ENCODE results near the gene UBE2QL1.

Gene UBE2QL1

DNA sequence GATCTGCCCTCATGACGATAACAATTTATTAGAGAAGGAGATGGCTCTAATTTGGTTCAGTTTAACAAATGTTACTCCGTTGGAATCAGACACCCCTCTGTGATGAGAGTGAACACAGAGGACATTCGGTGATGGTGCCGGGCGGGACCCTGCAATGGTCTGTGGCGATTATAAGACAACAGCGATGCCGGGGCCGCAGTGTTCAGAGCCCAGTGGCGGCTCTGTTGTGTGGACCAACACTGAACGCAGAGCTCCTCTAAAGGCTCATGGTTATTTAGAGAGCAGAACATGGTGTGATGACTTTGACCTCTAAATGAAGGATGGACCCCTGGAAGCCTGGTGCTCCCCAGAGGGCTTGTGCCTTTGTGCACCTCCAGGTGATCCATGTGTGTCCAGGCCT is 21.2 kb downstream of the UBE2QL1 start:
- no peaks in the 10 kb centered on the region for H3K4me1 ChIP-seq (ENCODE audit: control insufficient read depth, insufficient read depth, low read length)
- DNase-seq (ENCODE audit: low read depth): no peak
- no peak overlapping the region for H3K4me3 ChIP-seq (ENCODE audit: low read length)
- H3K36me3 ChIP-seq (ENCODE audit: control insufficient read depth, insufficient read depth, low read length, severe bottlenecking): no peaks in the 10 kb centered on the region
- peaks cover 33% of the 10 kb centered on the region for H3K27me3 ChIP-seq (replicated peaks; ENCODE audit: control insufficient read depth, insufficient read depth, low read length)
- H3K9me3 ChIP-seq (ENCODE audit: control insufficient read depth, low read length): peaks cover 4% of the 10 kb centered on the region
- H3K9ac ChIP-seq (ENCODE audit: low read length): no peak overlapping the region

DNA sequence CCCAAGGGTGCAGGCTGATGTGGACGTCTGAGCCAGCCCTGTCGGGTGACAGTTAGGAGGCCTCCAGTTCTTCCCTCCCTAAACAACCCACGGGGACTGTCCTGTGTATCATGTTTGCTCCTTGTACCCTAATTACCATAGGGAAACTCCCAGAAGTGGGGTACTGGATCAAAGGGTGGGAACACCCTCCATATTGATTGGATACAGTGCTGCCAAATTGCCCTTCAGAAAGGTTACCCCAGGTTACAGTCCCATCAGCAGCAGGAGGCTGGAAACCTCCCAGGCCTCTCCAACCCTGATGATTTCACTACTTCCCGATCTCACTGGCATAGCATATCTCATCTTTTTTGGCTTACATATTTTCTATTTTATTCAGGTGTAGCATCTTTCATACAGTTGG is 22.0 kb downstream of the UBE2QL1 start:
- Histone ChIP-seq H3K9ac (ENCODE audit: low read length) (no peak overlapping the region), H3K9me3 (ENCODE audit: control insufficient read depth, low read length) (peaks cover 4% of the 10 kb centered on the region), H3K36me3 (ENCODE audit: control insufficient read depth, insufficient read depth, low read length, severe bottlenecking) (no peaks in the 10 kb centered on the region), H3K4me1 (ENCODE audit: control insufficient read depth, insufficient read depth, low read length) (no peaks in the 10 kb centered on the region), H3K27me3 (replicated peaks; ENCODE audit: control insufficient read depth, insufficient read depth, low read length) (peaks cover 32% of the 10 kb centered on the region), H3K4me3 (ENCODE audit: low read length) (no peak overlapping the region)
- DNase-seq (ENCODE audit: low read depth): no peak

- Histone ChIP-seq H3K4me1 (ENCODE audit: control insufficient read depth, insufficient read depth, low read length) (no peaks in the 10 kb centered on the region), H3K4me3 (ENCODE audit: low read length) (no peak overlapping the region), H3K27me3 (replicated peaks; ENCODE audit: control insufficient read depth, insufficient read depth, low read length) (peaks cover 30% of the 10 kb centered on the region), H3K9me3 (ENCODE audit: control insufficient read depth, low read length) (peaks cover 4% of the 10 kb centered on the region), H3K36me3 (ENCODE audit: control insufficient read depth, insufficient read depth, low read length, severe bottlenecking) (no peaks in the 10 kb centered on the region), H3K9ac (ENCODE audit: low read length) (no peak overlapping the region)
- DNase-seq (ENCODE audit: low read depth): no peak
Measured at GRCh38 chr5:6471252-6471651, 22.6 kb downstream of the UBE2QL1 start.

GRCh38 chr5:6472792-6473191 is 24.1 kb downstream of the UBE2QL1 start:
- peaks cover 4% of the 10 kb centered on the region for H3K9me3 ChIP-seq (ENCODE audit: control insufficient read depth, low read length)
- H3K9ac ChIP-seq (ENCODE audit: low read length): no peak overlapping the region
- H3K27me3 ChIP-seq (replicated peaks; ENCODE audit: control insufficient read depth, insufficient read depth, low read length): peaks cover 17% of the 10 kb centered on the region
- no peaks in the 10 kb centered on the region for H3K36me3 ChIP-seq (ENCODE audit: control insufficient read depth, insufficient read depth, low read length, severe bottlenecking)
- H3K4me1 ChIP-seq (ENCODE audit: control insufficient read depth, insufficient read depth, low read length): no peaks in the 10 kb centered on the region
- no peak overlapping the region for H3K4me3 ChIP-seq (ENCODE audit: low read length)
- DNase-seq (ENCODE audit: low read depth): no peak

- no peak for DNase-seq (ENCODE audit: low read depth)
- Histone ChIP-seq H3K4me1 (ENCODE audit: control insufficient read depth, insufficient read depth, low read length) (no peaks in the 10 kb centered on the region), H3K27me3 (replicated peaks; ENCODE audit: control insufficient read depth, insufficient read depth, low read length) (peaks cover 13% of the 10 kb centered on the region), H3K4me3 (ENCODE audit: low read length) (no peak overlapping the region), H3K36me3 (ENCODE audit: control insufficient read depth, insufficient read depth, low read length, severe bottlenecking) (no peaks in the 10 kb centered on the region), H3K9ac (ENCODE audit: low read length) (no peak overlapping the region), H3K9me3 (ENCODE audit: control insufficient read depth, low read length) (peaks cover 4% of the 10 kb centered on the region)
Measured at GRCh38 chr5:6473284-6473683, 24.6 kb downstream of the UBE2QL1 start.

DNA sequence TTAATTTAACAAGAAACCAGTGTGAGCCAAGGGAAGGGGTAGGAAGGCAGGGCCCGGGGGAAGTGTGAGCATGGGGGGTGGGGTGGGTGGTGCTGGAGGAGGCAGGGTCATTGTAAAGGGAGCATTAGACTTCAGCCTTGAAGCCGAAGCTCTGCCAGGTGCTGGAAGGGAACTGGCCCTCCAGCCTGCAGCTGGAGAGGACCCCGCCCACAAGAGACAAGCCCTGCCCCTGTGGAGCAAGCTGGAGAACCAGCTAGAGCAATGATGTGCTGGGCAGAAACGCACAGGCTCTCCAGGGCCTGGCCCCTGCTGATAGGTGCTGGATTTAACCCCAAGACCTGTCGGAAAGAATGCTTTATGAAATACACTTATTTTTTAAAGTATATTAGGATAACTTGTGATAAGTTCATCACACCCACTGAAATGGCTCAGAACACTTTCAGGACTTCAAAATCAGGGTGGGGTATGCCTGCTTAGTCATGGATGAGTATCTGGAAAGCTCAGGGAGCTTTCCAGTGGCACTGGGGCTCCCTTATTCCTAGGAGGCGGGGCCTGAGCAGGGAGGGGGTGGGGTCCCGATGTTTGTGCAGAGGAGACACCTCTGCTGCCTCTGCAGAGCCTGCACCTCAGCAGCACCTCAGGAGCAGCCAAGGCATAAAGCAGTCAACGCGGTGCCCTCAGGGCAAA is 27.1 kb downstream of the UBE2QL1 start:
- no peaks in the 10 kb centered on the region for H3K36me3 ChIP-seq (ENCODE audit: control insufficient read depth, insufficient read depth, low read length, severe bottlenecking)

DNA sequence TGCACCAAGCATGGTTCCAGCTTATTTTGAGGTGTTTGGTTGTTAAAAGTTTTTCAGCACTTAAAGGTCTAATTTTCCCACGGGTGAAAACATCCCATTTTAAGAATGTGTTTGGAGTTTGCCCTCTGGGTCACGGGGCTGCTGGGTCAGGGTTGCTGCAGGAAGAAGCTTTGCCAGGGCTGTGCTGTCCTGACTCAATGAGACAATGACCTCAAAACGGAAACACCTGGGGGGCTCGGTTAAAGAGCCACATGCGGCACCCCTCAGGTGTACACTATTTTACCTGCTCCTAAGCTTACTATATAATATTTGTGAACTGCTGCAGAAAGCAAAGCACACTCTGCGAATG is 27.6 kb downstream of the UBE2QL1 start:
- no peaks in the 10 kb centered on the region for H3K4me1 ChIP-seq (ENCODE audit: control insufficient read depth, insufficient read depth, low read length)
- DNase-seq (ENCODE audit: low read depth): no peak

More for the DNA sequence above, 27.1 kb downstream of the UBE2QL1 start:
- peaks cover 5% of the 10 kb centered on the region for H3K27me3 ChIP-seq (replicated peaks; ENCODE audit: control insufficient read depth, insufficient read depth, low read length)
- no peak overlapping the region for H3K4me3 ChIP-seq (ENCODE audit: low read length)
- no peaks in the 10 kb centered on the region for H3K4me1 ChIP-seq (ENCODE audit: control insufficient read depth, insufficient read depth, low read length)
- DNase-seq (ENCODE audit: low read depth): no peak
- H3K9me3 ChIP-seq (ENCODE audit: control insufficient read depth, low read length): peaks cover 4% of the 10 kb centered on the region
- H3K9ac ChIP-seq (ENCODE audit: low read length): no peak overlapping the region

GRCh38 chr5:6478793-6479192 is 30.1 kb downstream of the UBE2QL1 start:
- no peaks in the 10 kb centered on the region for H3K9me3 ChIP-seq (ENCODE audit: control insufficient read depth, low read length)
- no peaks in the 10 kb centered on the region for H3K36me3 ChIP-seq (ENCODE audit: control insufficient read depth, insufficient read depth, low read length, severe bottlenecking)
- H3K4me3 ChIP-seq (ENCODE audit: low read length): no peak overlapping the region
- H3K27me3 ChIP-seq (replicated peaks; ENCODE audit: control insufficient read depth, insufficient read depth, low read length): peaks cover 7% of the 10 kb centered on the region
- no peaks in the 10 kb centered on the region for H3K4me1 ChIP-seq (ENCODE audit: control insufficient read depth, insufficient read depth, low read length)
- no peak for DNase-seq (ENCODE audit: low read depth)
- no peak overlapping the region for H3K9ac ChIP-seq (ENCODE audit: low read length)

More for the DNA sequence above, 27.6 kb downstream of the UBE2QL1 start:
- peaks cover 3% of the 10 kb centered on the region for H3K9me3 ChIP-seq (ENCODE audit: control insufficient read depth, low read length)
- H3K36me3 ChIP-seq (ENCODE audit: control insufficient read depth, insufficient read depth, low read length, severe bottlenecking): no peaks in the 10 kb centered on the region
- peaks cover 5% of the 10 kb centered on the region for H3K27me3 ChIP-seq (replicated peaks; ENCODE audit: control insufficient read depth, insufficient read depth, low read length)
- no peak overlapping the region for H3K9ac ChIP-seq (ENCODE audit: low read length)
- no peak overlapping the region for H3K4me3 ChIP-seq (ENCODE audit: low read length)

- no peaks in the 10 kb centered on the region for H3K36me3 ChIP-seq (ENCODE audit: control insufficient read depth, insufficient read depth, low read length, severe bottlenecking)
- no peak for DNase-seq (ENCODE audit: low read depth)
- H3K4me3 ChIP-seq (ENCODE audit: low read length): no peak overlapping the region
- H3K4me1 ChIP-seq (ENCODE audit: control insufficient read depth, insufficient read depth, low read length): no peaks in the 10 kb centered on the region
- H3K27me3 ChIP-seq (replicated peaks; ENCODE audit: control insufficient read depth, insufficient read depth, low read length): peaks cover 15% of the 10 kb centered on the region
- no peak overlapping the region for H3K9ac ChIP-seq (ENCODE audit: low read length)
- H3K9me3 ChIP-seq (ENCODE audit: control insufficient read depth, low read length): no peaks in the 10 kb centered on the region
Measured at GRCh38 chr5:6480133-6481051, 31.7 kb downstream of the UBE2QL1 start.

- Histone ChIP-seq H3K36me3 (ENCODE audit: control insufficient read depth, insufficient read depth, low read length, severe bottlenecking) (no peaks in the 10 kb centered on the region), H3K4me1 (ENCODE audit: control insufficient read depth, insufficient read depth, low read length) (no peaks in the 10 kb centered on the region), H3K9me3 (ENCODE audit: control insufficient read depth, low read length) (no peaks in the 10 kb centered on the region), H3K27me3 (replicated peaks; ENCODE audit: control insufficient read depth, insufficient read depth, low read length) (peaks cover 21% of the 10 kb centered on the region), H3K9ac (ENCODE audit: low read length) (no peak overlapping the region), H3K4me3 (ENCODE audit: low read length) (no peak overlapping the region)
- no peak for DNase-seq (ENCODE audit: low read depth)
Measured at GRCh38 chr5:6482735-6483134, 34.1 kb downstream of the UBE2QL1 start.

DNA sequence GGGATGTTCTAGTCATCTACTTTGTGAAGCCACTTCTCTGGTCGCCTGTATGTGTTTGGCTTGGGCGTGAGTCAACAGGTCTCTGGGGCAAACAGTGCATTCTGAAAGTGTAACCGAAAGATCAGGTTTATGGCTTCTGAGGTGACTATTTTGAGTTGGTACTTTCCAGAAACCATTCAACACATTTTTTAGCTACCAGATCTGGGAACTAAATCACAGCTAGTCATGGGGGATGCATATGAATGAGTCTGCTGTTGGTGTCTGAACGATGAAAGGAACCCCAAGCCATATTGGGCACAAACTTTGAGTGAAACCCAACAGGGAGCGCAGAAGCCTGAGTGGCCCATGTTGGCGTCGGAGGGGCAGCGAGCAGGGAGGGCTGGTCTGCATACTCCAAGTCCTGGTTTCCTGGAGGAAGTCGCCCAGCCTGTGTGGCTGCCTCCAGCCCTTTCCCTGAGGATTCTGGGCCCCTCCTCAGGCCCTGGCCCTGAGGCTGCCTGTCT is 35.3 kb downstream of the UBE2QL1 start:
- DNase-seq (ENCODE audit: low read depth): no peak
- H3K36me3 ChIP-seq (ENCODE audit: control insufficient read depth, insufficient read depth, low read length, severe bottlenecking): no peaks in the 10 kb centered on the region
- H3K4me3 ChIP-seq (ENCODE audit: low read length): no peak overlapping the region
- peaks cover 22% of the 10 kb centered on the region for H3K27me3 ChIP-seq (replicated peaks; ENCODE audit: control insufficient read depth, insufficient read depth, low read length)
- no peaks in the 10 kb centered on the region for H3K4me1 ChIP-seq (ENCODE audit: control insufficient read depth, insufficient read depth, low read length)
- H3K9me3 ChIP-seq (ENCODE audit: control insufficient read depth, low read length): no peaks in the 10 kb centered on the region
- H3K9ac ChIP-seq (ENCODE audit: low read length): no peak overlapping the region

Measured in adipocyte (in vitro differentiated cells).